Limb (tissue), 2 donors: Measurements from ENCODE around the gene CDKN2C.
A peak's percentile ranks its signal among the peaks of the same experiment; 100 is the strongest.

Experiments
- DNase-seq, 2 donors: peaks; one replicate each; pipeline ENCODE4 v3.0.0-alpha.2; 2016; ENCODE audit errors: extremely low spot score in 2 of 2

CDKN2C gene

GRCh38 chr1:50964863-50965262 lies 5.2 kb upstream of the CDKN2C start:
- no peak for DNase-seq

GRCh38 chr1:50966991-50967390 lies 3.1 kb upstream of the CDKN2C start:
- DNase-seq: no peak

GRCh38 chr1:50967416-50968157 lies 2.5 kb upstream of the CDKN2C start:
- no peak for DNase-seq

GRCh38 chr1:50968158-50968820 lies 1.8 kb upstream of the CDKN2C start:
- peak; percentile 89 to 93 for DNase-seq

DNA sequence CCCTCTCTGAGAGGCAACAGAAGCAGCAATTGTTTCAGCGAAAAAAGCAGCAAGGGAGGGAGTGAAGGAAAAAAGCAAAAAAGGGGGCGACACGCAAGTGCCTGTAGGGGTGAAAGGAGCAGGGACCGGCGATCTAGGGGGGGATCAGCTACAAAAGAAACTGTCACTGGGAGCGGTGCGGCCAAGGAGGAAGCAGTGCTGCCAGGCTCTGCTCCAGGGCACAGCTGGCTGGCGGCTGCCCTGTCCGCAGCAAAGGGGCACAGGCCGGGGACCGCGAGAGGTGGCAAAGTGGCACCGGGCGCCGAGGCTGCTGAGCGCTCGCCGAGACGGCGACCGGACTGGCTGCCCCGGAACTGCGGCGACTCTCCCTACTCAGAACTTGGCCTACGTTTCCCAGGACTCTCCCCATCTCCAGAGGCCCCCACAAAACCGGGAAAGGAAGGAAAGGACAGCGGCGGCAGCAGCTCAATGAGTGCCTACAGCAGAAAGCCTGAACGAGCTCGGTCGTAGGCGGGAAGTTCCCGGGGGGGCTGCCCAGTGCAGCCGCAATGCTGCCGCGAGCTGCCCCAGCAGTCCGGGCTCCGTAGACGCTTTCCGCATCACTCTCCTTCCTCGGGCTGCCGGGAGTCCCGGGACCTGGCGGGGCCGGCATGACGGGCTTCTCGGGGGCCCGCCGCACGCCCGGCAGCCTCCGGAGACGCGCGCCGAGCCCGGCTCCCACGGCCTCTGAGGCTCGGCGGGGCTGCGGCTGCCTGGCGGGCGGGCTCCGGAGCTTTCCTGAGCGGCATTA lies 1.0 kb upstream of the CDKN2C start:
- peak in 1 of 2 donors; percentile 60 for DNase-seq

DNA sequence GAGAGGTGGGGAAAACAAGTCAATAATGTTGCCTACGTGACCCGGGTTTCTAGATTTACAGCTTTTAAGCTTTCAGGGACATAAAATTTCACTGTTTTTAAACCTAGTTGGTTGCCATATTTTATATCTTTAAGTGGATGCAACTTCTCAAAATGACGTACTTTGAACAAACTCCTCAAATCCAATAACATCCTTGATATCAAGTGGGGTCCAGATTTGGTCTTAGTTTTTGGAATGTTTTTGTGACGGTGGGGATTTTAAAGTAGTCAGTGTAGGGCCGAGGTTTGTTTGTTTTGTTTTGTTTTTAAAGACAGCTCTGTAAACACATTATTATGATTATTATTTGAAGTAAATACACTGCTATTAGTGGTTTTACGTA lies 453 bp downstream of the CDKN2C start:
- DNase-seq: no peak

GRCh38 chr1:50970931-50971582 lies 1.0 kb downstream of the CDKN2C start:
- peak in 1 of 2 donors; percentile 31 for DNase-seq

DNA sequence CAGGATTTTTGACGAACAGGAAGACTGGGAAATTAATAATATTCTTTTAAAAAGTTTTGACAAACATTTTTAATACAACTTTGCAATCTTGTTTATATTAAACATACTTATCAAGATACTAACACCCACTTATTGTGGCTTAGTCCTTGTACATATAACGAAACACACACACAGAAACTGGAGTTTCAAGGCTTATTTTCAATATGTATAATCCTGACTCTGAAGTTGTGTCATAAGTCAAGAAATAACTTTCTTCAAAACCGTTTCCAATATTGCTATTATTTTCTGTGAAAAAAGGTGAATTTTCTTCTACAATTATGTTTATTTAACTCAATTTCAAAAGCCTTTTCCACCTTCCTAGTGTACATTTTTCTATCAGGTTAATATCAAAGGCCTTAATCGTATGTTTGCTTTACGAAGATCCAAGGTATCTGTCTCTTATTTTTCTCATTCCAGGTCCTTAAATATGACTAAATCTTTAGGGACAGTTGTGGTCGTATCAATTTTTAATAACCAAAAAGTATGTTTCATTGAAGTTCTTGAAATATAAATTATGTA lies 1.8 kb downstream of the CDKN2C start:
- no peak for DNase-seq

- DNase-seq: no peak
Measured at GRCh38 chr1:50972766-50973165, 2.7 kb downstream of the CDKN2C start.

DNA sequence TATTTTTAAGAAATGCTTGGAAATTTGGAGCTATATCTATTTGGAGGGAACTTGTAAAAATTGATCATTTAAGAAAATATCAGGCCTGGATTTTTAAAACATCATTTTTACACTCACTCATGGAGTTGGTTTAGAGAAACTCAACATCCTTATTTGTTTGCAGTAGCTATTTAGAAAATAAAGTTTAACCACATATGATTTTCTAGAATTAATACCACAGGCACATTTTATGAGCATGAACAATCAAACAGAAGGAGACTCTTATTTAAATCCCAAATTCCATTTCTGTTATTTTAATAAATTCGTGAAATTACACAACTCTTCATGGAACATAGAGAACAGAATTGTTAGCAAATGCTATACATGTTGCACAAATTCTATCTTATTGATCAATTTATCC lies 3.2 kb downstream of the CDKN2C start:
- DNase-seq: no peak

DNA sequence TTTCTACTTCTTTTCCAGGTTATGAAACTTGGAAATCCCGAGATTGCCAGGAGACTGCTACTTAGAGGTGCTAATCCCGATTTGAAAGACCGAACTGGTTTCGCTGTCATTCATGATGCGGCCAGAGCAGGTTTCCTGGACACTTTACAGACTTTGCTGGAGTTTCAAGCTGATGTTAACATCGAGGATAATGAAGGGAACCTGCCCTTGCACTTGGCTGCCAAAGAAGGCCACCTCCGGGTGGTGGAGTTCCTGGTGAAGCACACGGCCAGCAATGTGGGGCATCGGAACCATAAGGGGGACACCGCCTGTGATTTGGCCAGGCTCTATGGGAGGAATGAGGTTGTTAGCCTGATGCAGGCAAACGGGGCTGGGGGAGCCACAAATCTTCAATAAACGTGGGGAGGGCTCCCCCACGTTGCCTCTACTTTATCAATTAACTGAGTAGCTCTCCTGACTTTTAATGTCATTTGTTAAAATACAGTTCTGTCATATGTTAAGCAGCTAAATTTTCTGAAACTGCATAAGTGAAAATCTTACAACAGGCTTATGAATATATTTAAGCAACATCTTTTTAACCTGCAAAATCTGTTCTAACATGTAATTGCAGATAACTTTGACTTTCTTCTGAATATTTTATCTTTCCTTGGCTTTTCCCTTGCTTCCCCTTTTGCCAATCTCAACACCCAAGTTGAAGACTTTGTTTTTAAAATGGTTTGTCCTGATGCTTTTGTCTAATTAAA lies 4.0 kb downstream of the CDKN2C start:
- DNase-seq: peak in 1 of 2 donors; percentile 29

DNA sequence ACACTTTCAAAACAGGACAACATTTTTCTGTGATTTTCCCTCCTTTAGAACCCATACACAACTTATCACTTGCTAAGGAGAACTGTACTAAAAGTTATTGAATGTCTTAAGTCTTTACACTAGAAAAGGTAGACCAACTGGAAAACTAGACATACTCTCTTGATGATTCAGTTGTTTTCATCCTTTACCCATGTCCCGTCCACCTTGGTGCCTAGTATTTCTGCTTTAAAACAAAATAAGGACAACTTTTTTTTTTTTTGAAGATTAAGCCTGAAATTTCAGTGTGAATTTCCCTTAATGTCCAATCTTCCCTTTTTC lies 4.5 kb downstream of the CDKN2C start:
- no peak for DNase-seq

GRCh38 chr1:50975436-50975835 lies 5.4 kb downstream of the CDKN2C start:
- DNase-seq: no peak

- DNase-seq: peak in 1 of 2 donors; percentile 34
Measured at GRCh38 chr1:50976111-50976889, 6.3 kb downstream of the CDKN2C start.

DNA sequence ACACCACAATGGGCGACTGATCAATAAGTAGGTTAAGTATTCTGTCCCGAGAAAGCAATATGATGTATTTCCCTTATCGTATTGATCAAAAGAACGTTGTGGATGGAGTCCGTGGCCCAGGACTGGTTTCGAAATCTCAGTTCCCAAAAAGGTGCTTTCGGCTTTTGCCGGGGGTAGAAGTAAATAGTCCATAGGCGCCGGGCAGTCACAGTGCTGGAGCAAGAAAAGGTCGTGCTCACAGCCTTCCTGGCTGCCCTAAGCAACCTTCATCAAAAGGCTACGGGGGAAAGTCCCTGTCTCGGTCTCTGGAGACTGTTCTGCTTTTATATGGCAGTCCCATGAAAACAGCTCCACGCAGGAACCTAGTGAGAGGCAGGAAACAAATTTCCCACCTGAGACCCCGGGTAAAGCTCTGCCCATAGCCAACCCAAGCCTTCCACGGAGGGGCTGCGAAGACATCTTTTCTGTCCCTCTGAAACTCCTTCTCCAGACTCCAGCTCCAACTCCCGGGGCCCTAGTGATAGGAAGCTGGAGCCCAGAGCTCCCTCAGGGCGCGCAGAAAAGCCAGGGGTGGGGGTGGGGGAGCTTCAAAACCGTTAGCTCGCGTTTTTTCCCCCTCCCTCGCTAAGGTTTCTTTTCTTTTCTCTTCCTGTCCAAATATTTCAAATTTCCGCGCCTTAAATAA lies 7.0 kb downstream of the CDKN2C start:
- DNase-seq: peak in 1 of 2 donors; percentile 42

GRCh38 chr1:50977575-50978143 lies 7.6 kb downstream of the CDKN2C start:
- peak in 1 of 2 donors; percentile 47 for DNase-seq

DNA sequence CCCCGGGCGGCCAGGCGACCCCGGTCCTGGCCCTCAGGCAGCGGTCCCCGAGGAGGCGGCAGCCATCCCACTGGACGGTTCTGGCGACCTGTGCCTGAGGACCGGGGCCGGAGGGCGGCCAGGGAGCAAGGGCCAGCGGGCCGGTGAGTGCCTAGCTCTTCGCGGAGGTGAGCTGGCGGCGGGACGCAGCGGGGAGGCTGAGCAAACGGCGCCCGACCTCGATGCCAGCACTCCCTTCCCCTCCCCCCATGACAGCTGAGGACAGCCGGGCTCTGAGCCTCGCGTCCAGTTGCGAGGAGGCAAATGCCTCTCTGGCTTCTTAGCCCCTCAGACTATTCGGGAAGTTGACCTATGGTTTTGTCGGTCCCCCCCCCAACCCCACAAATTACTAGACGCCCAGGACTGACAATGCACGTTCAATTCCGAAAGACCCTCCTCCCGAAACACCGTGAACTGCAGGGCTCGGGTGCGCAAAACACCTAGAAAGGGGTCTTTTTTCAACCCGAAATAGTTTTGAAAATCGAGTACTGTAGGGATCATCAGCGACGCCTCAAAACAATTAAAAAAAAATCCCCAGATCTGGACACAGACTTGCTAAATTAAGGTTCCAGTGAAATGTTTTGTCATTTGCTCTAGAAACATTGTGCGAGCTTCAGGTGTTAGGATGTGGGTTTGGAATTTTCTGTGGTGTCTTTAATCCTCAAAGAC lies 8.3 kb downstream of the CDKN2C start:
- DNase-seq: peak in 1 of 2 donors; percentile 63
